VCaP (cell line): ENCODE results near the gene ATXN1.

Experiments
- H3K27ac ChIP-seq: fragments of 450-650 bp; 2 replicates; pipeline ENCODE4 v1.5.1; 2017
- TF ChIP-seq, protein P1 (sequence below): fragments of 450-650 bp; conservative IDR thresholded peaks from 2 replicates; pipeline ENCODE4 v1.5.1; 2017; ENCODE audit warnings: mild to moderate bottlenecking, moderate library complexity

ATXN1 gene

DNA sequence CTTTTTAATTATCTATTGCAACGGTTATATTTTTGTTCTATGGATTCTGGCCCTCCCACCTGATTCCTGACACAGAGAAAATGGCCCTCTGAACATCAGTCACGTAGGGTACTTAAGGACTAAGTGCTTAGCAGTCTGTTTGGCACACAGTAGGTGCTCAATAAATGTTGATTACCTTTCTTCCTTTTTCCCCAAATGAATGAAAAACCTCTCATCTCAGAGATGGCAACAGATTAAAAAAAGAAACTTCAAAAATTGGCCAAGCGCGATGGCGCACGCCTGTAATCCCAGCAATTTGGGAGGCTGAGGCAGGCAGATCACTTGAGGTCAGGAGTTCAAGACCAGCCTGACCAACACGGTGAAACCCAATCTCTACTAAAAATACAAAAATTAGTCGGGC, 31.5 kb downstream of the ATXN1 start:
- H3K27ac ChIP-seq: no peak overlapping the region
- TF ChIP-seq, protein P1, sequence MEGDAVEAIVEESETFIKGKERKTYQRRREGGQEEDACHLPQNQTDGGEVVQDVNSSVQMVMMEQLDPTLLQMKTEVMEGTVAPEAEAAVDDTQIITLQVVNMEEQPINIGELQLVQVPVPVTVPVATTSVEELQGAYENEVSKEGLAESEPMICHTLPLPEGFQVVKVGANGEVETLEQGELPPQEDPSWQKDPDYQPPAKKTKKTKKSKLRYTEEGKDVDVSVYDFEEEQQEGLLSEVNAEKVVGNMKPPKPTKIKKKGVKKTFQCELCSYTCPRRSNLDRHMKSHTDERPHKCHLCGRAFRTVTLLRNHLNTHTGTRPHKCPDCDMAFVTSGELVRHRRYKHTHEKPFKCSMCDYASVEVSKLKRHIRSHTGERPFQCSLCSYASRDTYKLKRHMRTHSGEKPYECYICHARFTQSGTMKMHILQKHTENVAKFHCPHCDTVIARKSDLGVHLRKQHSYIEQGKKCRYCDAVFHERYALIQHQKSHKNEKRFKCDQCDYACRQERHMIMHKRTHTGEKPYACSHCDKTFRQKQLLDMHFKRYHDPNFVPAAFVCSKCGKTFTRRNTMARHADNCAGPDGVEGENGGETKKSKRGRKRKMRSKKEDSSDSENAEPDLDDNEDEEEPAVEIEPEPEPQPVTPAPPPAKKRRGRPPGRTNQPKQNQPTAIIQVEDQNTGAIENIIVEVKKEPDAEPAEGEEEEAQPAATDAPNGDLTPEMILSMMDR: no peak

DNA sequence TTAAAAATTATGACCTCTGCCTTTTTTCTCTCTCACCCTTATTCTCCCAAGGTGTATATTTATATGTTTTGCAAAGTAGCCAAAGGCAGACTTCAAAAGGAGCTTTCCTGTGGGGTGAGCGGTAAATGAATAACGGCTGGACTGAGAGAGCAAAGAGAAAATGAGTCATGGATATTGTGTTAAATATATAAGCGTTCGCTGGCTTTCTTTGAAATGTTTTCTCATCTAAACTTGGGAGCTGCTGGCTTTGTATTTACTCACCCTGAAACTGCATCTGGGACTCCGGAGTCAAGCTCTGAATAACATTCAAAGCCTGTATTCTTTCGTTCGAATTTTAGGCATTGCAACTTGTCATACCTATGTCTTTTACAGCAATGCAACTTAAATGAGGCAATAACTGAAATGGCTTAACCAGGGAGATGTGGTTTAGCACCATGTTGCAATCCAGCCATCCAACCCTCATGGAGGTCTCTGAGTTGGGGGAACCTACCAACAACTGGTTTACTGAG, 32.0 kb downstream of the ATXN1 start:
- TF ChIP-seq, protein P1: no peak
- no peak overlapping the region for H3K27ac ChIP-seq

DNA sequence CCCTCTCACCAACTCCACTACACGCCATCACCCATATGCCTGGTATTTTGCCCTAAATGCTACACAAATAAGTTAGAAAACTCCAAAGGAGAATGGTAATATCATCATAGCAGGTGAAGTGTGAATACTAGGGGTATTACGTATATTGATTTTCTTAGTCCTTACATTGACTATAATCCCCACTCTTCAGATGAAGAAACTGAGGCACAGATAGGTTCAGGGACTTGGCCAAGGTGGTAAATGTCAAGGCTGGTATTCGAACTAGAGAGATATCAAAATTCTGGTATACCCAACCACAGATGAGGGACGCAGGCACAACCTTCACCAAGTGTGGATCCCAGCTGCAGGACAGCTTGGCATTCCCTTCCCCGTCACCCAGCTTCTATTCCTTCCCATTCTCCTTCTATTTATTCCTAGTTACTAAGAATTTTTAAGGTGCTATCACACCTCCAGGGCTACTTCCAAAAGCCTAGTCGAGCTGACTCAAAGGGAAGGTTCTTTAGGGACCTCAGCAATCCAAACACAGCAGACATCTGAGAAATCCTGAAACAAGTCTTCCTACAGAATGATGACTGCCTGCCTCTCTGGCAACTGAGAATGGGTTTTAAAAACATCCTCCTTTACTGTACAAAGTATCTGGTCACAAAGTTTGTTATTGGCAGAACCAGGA, 32.6 kb downstream of the ATXN1 start:
- no peak overlapping the region for H3K27ac ChIP-seq
- TF ChIP-seq, protein P1: no peak

DNA sequence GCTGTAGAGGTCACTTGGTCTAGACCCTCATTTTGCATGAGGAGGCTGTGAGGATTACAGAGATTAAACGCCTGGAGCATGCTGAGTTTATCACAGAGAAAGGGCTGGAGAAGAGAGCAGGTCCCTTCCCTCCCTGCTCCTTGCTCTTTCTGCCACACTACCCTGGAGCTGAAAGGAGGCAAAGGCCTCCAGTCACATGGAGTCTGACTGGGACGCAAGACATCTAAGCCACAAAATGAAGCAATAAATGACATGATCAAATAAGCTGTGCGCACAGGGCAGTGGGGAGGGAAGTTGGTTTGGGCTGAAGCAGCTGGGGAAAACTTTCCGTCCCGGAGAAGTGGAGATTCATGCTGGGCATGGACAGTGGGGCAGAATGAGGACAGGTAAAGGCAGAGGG, 33.3 kb downstream of the ATXN1 start:
- TF ChIP-seq, protein P1: no peak
- no peak overlapping the region for H3K27ac ChIP-seq

DNA sequence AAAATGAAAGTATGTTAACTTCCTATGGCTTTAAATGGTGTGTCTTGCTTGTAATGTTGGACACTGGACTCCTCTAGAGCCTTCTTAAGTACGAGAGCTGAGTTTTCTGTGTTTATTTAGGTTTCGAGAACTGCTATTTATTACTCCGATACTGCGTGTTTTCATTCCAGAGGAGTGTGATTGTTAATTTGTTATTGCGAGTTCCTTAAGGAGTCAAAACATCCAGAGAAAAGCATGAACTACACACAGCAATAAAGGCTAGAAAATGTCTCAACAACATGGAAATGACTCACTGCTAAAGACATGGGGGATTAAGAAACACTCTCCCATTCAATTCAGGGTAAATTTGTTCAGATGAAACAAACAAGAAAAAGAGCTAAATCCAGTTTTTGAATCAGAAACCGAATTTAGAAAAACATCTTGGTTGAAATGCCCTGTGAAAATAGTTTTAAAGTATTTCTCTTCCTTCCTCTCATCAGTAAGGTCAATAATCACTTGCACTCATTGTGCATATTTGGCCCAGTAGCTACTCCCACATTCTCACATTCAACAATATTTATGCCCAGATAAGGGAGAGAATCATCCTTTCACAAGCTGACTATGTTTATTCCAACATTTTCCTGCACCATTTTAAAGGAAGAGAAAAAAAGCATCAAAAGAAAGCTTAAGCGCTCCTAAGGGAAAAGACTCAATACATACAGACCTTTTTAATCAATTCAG, 36.0 kb downstream of the ATXN1 start:
- no peak overlapping the region for H3K27ac ChIP-seq
- TF ChIP-seq, protein P1: no peak

DNA sequence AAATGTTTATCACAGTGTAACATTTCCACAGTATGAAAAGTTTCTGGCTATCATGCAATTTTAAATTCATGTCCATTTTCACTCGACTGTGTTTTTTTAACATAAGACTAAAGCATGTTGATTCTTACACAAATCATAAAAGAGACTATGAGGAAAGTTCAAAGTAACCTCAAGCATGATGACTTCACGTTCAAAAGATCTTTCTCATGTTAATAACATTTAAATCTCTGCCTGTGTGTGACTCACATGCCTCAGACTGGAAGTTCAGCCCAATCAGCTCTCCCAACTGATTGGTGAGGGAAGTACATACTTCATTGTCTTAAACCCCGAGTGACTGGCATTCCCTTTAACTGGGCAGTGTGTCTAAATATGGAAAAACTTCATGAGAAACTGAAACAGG, 37.4 kb downstream of the ATXN1 start:
- H3K27ac ChIP-seq: peak overlapping the region; percentile 74
- TF ChIP-seq, protein P1: no peak

DNA sequence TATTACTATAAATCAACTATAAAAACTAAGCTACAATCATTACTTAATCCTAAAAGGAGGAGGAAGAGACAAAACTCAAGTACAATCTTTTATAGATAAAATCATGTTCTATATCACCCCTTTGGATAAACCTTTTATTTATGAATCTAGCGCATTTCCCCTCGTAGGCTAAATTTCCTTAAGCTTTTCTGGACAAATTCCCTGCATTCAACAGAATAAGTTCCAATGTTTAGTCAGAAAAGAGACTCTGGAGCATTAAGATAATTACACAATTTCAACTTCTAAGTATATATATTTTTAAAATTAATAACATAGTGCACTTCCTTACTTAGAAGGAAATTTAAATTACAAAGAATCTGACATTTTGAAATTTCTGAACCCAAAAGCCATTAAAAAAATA, 37.9 kb downstream of the ATXN1 start:
- H3K27ac ChIP-seq: peak overlapping the region; percentile 74
- TF ChIP-seq, protein P1: no peak
